Gastroesophageal sphincter (tissue), 3 donors: ENCODE measurements around the gene LYZL2.

Experiments used
- CTCF ChIP-seq, 4 experiments: fragments of 200-600 bp in 2 of 4; fragments of 450-650 bp in 2 of 4; sonication (generic) in 1 of 4; IDR thresholded peaks; one replicate each; pipeline ENCODE4 v1.5.1; 2017 to 2019; ENCODE audit warnings: antibody characterized with exemption in 4 of 4, mild to moderate bottlenecking in 2 of 4, moderate library complexity in 2 of 4
- POLR2A ChIP-seq, 2 donors: fragments of 450-650 bp; IDR thresholded peaks; one replicate each; pipeline ENCODE4 v1.6.1; 2017; ENCODE audit warnings: antibody characterized with exemption in 2 of 2, mild to moderate bottlenecking in 2 of 2, moderate library complexity in 1 of 2

DNA sequence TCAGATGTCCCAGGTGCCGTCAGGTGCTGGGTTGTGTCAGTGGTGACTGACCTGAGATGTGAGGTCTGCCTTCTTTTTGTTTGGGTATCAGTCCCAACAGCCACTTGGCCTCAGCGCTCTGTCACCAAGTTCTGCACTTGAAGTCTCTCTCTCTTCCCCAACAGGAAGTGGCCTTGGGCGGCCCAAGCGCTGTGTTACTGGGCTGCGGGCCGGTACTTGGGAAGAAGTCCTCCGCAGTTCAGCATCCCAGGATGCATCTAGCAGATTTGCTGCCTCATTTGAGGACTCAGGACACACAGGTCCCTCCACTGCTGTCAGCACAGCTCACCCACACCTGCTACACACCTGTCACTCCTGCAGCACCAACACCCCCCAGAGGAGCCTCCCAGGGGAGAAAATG lies 40.1 kb downstream of the LYZL2 start:
- TF ChIP-seq CTCF (IDR thresholded peaks at IDR 0.05), result no peak
- no peak for TF ChIP-seq POLR2A (IDR thresholded peaks at IDR 0.05)
